HG02759 (cell line): ENCODE measurements around the gene TNS3.

ENCODE experiments used
- ATAC-seq: cut with Tn5 transposase; IDR thresholded peaks from one replicate; pipeline ENCODE4 v1.9.1; 2021; ENCODE audit warnings: mild to moderate bottlenecking, moderate library complexity; ENCODE audit not compliant: unreplicated experiment

The TNS3 gene

DNA sequence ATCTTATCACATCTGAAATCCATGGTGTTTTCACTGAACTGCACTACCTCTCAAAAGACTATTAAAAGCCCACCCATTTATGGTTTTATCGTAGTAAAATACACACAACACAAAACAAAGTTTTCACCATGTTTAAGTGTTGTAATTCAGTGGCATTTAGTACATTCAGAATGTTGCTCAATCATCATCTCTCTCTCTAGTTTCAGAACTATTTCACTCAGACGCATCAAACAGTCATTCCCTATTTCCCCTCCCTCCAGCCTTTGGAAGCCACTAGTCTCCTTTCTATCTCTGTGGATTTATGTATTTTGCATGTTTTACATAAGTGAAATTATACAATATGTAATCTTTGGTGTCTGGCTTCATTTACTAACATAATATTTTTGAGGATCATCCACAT, 332.6 kb downstream of the TNS3 start:
- no peak for ATAC-seq

DNA sequence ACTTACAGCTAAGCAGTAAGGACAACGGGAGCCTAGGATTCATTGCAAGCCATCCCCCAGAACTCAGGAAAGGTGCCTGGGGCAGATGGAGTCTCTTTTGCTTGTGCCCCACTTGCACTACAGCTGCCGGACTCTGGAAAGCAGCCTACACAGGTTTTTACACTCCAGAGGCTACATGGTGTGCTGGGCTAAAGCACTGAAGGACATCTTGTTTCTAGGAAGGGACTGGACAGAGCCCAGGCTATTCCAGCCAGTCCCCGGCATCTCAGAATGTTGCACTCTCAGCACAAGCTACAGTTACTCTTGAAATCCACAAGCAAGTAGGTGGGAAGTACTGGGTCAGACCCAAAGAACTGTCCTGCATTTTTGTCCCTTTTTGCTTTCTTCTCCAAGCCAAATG, 333.1 kb downstream of the TNS3 start:
- ATAC-seq = no peak

DNA sequence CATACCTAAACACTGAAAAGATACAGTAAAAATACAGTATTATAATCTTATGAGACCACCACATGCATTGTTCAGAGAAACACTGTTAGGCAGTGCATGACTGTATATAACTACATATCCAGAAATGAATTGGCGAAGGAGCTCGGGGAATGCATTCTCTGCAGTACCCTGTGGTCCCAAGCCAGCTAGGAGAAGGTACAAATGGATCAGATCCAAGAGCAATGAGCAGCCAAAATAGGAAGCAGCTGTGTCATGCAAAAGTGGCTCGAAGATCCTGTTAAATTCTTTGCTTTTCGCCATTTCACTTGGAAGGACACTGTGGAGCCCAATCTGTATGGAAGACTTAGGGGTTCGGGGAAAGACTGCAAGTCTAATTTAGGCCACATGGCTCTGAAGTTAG, 334.8 kb downstream of the TNS3 start:
- ATAC-seq = no peak

DNA sequence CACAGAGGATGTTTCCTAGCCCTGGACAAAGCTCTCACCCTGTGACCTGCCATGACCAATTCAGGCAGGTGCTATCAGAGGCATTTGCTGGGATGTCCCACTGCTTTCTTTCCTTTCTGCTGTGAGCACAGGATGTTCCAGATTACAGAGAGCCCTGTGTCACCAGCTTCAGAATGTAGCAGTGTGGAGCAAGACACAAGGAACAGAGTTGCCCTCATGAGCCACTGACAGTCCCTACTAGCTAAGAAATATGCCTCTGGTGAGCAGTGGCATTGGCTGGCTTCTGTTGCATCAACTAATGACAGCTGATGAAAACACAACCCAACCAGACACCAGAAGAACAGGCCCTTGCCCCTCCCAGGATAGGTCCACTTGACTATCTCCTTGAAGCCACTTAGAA, 337.2 kb downstream of the TNS3 start:
- no peak for ATAC-seq

DNA sequence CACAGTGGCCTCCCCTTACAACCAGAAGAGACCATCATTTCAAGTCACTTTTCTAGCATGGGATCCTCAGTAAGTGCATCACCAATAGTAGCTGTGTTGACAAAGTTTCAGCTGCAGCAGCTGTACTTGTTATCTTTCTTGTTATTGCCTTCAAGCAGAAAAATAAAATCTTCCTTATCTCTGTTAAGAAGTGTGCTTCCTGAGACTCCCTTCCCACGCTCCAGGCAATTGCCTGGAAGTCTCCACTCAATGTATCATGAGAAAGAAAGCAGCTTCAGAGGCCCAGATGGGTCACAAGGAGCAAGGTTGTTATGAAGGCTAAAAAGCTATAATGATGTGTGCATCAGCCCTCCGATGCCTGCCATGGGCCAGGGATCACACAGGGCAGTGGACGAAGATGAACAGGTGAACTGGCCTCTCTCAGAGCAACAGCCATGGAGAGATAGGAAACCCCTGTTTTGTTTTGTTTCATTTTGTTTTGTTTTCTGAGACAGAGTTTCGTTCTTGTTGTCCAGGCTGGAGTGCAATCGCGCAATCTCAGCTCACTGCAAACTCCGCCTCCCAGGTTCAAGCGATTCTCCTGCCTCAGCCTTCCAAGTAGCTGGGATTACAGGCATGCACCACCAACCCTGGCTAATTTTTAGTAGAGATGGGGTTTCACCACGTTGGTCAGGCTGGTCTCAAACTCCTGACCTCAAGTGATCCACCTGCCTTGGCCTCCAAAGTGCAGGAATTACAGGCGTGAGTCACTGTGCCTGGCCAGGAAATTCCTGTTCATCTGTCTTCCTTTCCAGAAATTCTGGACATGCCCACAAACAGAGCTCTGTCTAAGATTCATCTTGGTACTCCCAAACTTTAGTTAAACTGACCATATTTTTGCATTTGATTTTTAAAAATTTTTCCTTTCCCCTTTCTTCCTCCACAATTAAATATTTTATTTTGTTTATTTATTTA, 340.5 kb downstream of the TNS3 start:
- ATAC-seq = no peak

DNA sequence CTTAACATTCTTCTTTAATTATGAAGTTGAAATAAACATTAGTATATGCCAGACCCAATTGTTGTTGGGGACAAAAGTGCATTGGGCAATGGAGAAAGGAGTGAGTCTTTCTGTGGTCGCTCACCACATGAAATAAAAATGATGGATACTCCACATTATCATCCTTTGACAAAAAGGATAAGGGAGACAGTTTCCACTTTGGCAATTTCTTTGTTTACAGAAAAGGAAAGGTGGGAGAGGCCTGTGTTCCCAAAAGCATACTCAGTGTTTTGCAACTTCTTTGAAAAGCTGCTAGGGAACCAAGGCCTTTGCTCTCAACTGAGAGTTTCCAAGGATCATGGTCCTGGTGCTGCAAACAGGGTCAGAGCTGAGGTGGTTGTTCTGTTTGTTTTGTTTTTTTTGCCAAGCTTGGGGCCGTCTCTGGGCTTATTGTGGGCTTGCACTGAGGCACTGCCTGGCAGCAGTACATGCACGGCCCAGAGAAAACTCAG, 341.9 kb downstream of the TNS3 start:
- no peak for ATAC-seq

DNA sequence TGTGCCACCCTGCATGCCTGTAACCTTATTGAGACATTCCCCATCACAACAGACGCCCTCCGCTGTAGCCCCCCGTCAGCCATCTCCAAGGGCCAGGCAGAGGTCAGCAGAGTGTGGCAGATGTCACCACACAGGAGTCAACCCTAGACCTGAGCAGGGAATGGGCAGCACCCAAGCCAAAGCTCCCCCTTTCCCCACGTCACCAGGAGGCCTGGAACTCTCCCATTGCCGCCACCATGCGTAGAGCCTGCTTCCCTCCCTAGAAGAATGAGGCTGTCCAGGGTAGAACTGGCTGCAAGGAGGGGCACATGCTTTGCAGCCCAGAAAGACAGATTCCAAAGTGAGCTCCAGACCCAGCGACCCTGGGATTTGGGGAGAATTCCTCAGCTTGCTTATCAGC, 342.9 kb downstream of the TNS3 start:
- ATAC-seq = no peak

DNA sequence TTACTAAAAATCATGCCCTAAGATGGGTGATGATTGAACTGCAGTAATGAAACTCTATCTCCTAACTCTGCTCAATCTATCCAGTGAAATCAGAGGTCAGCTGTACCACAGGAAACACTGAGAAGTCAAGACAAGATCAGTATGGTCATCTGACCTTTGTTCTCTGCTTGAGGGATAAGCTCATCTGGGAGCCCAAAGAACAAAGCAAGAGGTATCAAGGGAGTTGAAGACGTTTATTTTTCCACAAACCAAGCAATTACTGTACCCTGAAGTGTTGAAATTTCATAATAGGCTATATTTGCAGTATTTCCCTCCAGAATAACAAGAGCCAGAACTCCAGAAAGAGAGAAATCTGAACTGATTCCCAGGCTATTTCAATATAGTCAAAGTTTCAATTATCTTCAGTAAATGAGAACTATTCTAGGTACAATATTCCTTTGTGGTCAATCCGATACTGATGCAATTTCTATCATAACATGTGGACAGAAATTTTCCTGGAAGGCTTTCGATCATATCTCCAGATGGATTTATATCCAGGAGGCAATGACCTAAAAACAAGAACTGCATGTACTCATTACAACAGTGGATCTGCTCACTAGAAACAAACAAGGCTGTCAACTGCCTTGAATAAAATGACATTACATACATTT, 345.3 kb downstream of the TNS3 start:
- ATAC-seq = no peak

DNA sequence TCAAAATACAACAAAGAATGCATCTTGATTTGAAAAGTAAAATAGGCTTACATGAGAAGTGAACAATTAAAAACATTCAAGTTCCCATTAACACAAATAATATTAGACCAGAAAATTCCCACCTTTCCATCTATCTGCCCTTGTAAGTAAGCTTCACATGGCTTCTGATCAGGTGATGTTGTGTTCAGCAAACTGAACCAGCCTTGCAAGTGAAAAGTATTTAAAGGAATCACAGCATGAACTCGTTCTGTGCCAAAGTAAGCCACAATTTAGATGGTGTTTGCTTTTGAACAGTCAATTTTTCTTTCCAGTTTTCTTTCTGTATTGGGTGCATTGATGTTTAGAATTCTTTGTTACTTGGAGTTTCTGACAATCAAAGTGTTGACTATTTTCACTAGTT, 347.9 kb downstream of the TNS3 start:
- no peak for ATAC-seq

DNA sequence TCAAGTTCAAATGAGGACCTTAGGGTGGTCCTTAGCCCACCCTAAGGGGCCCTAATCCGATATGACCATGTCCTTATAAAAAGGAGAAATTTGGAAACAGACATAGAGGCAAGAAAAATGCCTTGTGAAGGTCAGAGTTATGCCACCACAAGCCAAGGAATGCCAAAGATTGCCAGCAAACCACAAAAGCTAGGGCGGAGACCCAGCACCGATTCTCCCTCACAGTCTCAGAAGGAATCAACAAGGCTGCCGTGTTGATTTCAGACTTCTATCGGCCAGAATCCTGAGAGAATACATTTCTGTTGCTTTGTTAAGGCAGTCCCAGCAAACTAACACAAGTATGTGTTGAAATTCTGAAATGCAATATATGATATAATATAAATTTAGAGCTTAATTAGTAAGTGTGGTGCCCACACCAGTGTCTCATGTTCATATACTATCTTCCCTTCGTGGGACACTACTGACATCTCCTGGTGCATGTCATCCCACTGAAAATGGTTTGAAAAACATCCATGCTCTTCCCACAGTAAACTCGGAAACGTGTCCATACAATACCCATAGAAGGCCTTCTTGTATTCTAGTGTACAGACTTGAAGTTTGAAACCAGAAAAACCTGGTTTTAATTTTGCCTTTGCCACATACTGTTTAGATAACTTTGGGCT, 349.0 kb downstream of the TNS3 start:
- ATAC-seq = no peak

DNA sequence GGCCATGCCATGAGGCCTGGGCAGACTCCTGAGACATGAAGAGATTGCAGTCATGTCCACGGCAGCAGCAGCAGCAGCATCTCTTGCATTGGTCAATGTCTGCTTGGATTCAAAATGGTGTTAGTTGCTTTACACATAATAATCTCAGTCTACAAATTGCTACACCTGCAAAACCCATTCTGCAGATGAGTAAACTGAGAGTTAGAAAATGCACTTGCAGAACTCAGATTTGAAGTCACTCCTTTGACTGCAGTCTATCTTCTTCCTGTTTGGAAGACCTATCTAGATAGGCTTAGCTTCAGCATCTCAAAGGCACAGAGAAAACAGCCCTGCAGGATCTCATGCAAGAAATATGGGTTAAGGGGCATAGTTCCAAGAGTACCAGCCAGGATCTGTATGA, 350.3 kb downstream of the TNS3 start:
- ATAC-seq = no peak

DNA sequence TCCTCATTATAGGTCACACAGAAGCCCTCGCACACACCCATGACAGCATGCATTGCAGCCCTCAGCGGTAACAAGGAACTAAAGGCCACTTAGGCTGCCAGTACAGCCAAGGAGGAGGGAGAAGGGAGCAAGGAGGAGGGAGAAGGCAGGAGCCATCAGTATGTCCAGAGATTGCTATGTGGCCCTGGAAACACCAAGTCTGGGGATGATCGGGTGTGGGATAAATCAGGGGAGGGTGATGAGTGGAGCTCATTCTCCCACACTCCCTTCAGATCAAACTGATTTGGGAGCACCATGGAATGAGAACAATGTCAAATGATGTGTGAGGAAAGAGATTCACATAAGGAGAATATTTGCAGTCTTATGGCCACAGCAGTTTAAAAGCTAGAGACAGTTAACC, 350.9 kb downstream of the TNS3 start:
- ATAC-seq = no peak

DNA sequence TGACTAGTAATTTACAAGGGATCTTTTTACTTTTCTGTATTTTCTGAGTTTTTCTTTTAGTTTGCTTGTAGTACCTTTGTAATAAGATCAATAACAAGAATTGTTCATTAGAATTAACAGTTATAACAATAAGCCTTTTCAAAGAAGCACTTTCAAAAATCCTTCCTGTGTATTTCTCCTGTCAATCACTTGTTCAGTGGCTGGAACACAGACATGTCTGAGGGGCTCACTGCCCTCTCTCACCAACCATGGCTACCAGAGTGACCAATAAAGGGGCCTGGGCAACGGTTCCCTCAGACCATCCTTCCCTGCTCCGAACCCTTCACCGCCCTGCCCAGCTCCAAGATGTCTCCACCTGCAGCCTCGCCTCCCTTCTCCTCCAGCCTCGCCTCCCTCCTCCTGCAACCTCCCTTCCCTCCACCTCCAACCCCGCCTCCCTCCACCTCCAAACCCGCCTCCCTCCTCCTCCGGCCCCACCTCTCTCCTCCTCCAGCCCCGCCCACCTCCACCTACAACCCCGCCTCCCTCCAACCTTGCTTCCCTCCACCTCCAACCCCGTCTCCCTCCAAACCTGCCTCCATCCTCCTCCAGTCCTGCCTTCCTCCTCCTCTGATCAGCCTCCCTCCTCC, 353.4 kb downstream of the TNS3 start:
- ATAC-seq = no peak

DNA sequence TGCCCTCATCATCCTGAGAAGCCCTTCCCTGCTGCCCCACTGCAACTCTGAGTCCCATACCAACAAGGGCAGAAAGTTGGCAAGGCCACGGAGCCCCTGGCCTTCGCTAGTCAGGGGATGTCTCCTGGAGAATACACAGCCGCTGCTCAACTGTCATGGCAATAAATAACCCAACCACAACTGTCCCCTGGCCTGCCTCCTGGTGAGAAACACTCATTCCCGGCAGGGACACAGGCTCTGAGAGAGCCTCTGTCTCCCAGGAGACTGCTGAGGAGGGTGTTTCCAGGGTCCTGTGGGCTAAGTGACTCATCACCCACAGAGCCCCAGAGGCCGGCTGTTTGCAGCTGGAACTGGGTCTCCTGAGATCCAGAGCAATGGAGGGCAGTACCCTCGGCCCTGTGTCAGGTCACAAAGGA, 354.1 kb downstream of the TNS3 start:
- ATAC-seq = peak; percentile 78

DNA sequence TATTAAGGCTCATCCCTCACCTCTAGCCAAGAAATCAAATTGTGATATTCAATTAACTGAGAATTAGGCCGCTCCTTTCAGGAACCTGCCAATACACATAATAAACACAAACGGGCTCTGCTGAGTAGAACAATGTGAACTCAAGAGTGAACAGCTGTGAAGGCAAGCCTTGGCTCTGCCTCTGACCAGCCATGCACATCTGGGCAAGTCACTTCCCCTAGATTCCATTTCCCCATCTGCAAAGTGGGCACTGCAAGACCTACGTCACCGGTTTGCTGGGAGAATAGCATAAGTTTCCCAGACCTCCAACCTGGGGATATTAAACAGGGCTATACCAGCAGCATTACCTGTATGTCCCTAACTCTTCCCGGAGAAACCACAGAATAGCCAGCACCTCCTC, 355.2 kb downstream of the TNS3 start:
- peak; percentile 37 for ATAC-seq

DNA sequence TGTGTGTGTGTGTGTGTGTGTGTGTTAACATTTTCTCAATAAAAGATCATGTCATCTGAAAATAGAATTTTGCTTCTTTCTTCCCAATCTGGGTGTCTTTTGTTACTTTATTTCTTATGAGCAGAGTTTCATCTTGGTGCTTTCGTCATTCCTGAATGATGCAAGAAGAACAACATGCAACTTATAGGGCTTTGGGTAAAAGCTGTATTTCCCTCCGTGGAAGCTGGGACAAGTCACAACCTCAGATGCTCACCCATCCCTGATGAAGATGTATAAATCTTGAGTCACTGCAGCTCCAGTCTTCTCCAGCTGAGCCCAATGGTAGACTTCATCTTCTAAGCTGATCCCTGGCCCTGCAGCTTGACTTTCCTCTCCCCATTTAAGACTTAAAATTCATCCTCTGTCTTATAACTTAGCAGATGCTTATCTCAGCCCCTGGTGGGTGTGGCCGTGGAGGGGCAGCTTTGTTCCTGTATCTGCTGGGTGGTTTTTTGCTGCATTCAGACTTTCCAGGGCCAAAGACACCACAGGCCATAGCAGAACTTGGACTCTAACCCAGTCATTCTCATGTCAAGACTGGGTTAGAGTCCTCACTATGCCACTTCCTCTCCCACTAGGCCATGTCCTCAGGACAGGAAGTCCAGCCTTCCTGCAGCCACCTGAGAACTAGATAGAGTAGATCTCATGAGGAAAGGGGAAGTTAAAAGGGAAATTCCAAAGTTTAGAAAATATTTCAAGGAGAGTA, 356.4 kb downstream of the TNS3 start:
- peak; percentile 58 for ATAC-seq
